Ovary (tissue), 1 donor: ENCODE data around the gene PAX8.

Experiments
- EP300 ChIP-seq: sonication (generic); formaldehyde crosslinking; IDR thresholded peaks from one replicate; pipeline ENCODE4 v1.6.1; 2017; ENCODE audit warnings: antibody characterized with exemption
- POLR2A ChIP-seq: fragments of 450-650 bp; IDR thresholded peaks from one replicate; pipeline ENCODE4 v1.6.1; 2017; ENCODE audit warnings: antibody characterized with exemption, mild to moderate bottlenecking, moderate library complexity

GRCh38 chr2:113183703-113184102, 95.0 kb downstream of the PAX8 start:
- no peak for TF ChIP-seq POLR2A
- TF ChIP-seq EP300 = no peak
